ENCODE measurements around the gene LRMDA. TPM values are rescaled to one million over a fixed set of nuclear protein-coding genes. Genes with fewer than 3 reads are reported as not detected.

The LRMDA gene
- total and polyA plus RNA-seq, 10 of the 15 experiments (the other 5 are each of a cell fraction or from before 2014, with no cell fraction given) = 0.07 to 0.54 (median 0.29) TPM; not detected in 4

- Histone ChIP-seq H4K20me1 (ENCODE audit: control insufficient read depth, insufficient read depth) (no peaks in the 10 kb centered on the region), H3K4me1 (ENCODE audit: control insufficient read depth, insufficient read depth, low read length) (no peaks in the 10 kb centered on the region), H2AFZ (ENCODE audit: control insufficient read depth, low read depth, low read length) (no peak overlapping the region), H3K27ac (ENCODE audit: control insufficient read depth, insufficient read depth) (no peak overlapping the region), H3K9ac (ENCODE audit: control insufficient read depth, insufficient read depth, low read length) (no peak overlapping the region), H3K36me3 (ENCODE audit: control insufficient read depth in 2 of 2, insufficient read depth in 2 of 2, low read length in 1 of 2) (no peaks in the 10 kb centered on the region), H3K4me2 (ENCODE audit: control insufficient read depth, insufficient read depth) (no peak overlapping the region), H3K27me3 (replicated peaks in 1 of 2; ENCODE audit: control insufficient read depth in 2 of 2, insufficient read depth in 2 of 2, low read length in 1 of 2) (no peaks in the 10 kb centered on the region), H3K79me2 (ENCODE audit: control insufficient read depth, insufficient read depth, low read length) (no peaks in the 10 kb centered on the region), H3K9me3 (replicated peaks; ENCODE audit: control insufficient read depth, insufficient read depth, low read length) (no peaks in the 10 kb centered on the region), H3K4me3 (no peak overlapping the region)
- no peak for DNase-seq (ENCODE audit: low read depth, low spot score)
- no peak for FAIRE-seq
- ChIA-PET CTCF (no interaction called here), SMC1A (ENCODE audit: uncharacterized antibody, unreplicated experiment) (interaction anchor here (1.7 kb wide), 1 partner anchor 14 kb away, joined by 5 read pairs; no protein-coding TSS in a partner anchor), RAD21 (ENCODE audit: unreplicated experiment) (no interaction called here), POLR2A (no interaction called here)
- no TSS peak for BruUV-seq (replicated peaks)
- no peak for ATAC-seq
- 46% methylated on average over 2 of the region's 2 CpGs for WGBS (ENCODE audit: insufficient coverage, insufficient replicate concordance, low lambda C conversion rate, missing lambda C conversion rate)
- in situ Hi-C loops (cut with MboI) = no loop called here
- intact Hi-C loops (cut with micrococcal nuclease; ENCODE audit: unreplicated experiment) = no loop called here
- no peak for TF ChIP-seq EZH2 (IDR thresholded peaks at IDR 0.05; ENCODE audit: borderline replicate concordance, control insufficient read depth, low read depth, low read length)
- no peak for TF ChIP-seq RELA (IDR thresholded peaks at IDR 0.05; ENCODE audit: borderline replicate concordance, partially characterized antibody)
- TF ChIP-seq, protein P1, sequence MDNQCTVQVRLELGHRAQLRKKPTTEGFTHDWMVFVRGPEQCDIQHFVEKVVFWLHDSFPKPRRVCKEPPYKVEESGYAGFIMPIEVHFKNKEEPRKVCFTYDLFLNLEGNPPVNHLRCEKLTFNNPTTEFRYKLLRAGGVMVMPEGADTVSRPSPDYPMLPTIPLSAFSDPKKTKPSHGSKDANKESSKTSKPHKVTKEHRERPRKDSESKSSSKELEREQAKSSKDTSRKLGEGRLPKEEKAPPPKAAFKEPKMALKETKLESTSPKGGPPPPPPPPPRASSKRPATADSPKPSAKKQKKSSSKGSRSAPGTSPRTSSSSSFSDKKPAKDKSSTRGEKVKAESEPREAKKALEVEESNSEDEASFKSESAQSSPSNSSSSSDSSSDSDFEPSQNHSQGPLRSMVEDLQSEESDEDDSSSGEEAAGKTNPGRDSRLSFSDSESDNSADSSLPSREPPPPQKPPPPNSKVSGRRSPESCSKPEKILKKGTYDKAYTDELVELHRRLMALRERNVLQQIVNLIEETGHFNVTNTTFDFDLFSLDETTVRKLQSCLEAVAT (IDR thresholded peaks at IDR 0.05) = no peak
- TF ChIP-seq NFXL1 (IDR thresholded peaks at IDR 0.05; ENCODE audit: borderline replicate concordance) = no peak
- no peak for TF ChIP-seq SPI1 (IDR thresholded peaks at IDR 0.05; ENCODE audit: borderline replicate concordance, insufficient read depth, low read depth, low read length)
- TF ChIP-seq, protein P2, sequence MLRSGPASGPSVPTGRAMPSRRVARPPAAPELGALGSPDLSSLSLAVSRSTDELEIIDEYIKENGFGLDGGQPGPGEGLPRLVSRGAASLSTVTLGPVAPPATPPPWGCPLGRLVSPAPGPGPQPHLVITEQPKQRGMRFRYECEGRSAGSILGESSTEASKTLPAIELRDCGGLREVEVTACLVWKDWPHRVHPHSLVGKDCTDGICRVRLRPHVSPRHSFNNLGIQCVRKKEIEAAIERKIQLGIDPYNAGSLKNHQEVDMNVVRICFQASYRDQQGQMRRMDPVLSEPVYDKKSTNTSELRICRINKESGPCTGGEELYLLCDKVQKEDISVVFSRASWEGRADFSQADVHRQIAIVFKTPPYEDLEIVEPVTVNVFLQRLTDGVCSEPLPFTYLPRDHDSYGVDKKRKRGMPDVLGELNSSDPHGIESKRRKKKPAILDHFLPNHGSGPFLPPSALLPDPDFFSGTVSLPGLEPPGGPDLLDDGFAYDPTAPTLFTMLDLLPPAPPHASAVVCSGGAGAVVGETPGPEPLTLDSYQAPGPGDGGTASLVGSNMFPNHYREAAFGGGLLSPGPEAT (IDR thresholded peaks at IDR 0.05; ENCODE audit: low read depth) = no peak
- TF ChIP-seq, protein P3, sequence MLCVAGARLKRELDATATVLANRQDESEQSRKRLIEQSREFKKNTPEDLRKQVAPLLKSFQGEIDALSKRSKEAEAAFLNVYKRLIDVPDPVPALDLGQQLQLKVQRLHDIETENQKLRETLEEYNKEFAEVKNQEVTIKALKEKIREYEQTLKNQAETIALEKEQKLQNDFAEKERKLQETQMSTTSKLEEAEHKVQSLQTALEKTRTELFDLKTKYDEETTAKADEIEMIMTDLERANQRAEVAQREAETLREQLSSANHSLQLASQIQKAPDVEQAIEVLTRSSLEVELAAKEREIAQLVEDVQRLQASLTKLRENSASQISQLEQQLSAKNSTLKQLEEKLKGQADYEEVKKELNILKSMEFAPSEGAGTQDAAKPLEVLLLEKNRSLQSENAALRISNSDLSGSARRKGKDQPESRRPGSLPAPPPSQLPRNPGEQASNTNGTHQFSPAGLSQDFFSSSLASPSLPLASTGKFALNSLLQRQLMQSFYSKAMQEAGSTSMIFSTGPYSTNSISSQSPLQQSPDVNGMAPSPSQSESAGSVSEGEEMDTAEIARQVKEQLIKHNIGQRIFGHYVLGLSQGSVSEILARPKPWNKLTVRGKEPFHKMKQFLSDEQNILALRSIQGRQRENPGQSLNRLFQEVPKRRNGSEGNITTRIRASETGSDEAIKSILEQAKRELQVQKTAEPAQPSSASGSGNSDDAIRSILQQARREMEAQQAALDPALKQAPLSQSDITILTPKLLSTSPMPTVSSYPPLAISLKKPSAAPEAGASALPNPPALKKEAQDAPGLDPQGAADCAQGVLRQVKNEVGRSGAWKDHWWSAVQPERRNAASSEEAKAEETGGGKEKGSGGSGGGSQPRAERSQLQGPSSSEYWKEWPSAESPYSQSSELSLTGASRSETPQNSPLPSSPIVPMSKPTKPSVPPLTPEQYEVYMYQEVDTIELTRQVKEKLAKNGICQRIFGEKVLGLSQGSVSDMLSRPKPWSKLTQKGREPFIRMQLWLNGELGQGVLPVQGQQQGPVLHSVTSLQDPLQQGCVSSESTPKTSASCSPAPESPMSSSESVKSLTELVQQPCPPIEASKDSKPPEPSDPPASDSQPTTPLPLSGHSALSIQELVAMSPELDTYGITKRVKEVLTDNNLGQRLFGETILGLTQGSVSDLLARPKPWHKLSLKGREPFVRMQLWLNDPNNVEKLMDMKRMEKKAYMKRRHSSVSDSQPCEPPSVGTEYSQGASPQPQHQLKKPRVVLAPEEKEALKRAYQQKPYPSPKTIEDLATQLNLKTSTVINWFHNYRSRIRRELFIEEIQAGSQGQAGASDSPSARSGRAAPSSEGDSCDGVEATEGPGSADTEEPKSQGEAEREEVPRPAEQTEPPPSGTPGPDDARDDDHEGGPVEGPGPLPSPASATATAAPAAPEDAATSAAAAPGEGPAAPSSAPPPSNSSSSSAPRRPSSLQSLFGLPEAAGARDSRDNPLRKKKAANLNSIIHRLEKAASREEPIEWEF (IDR thresholded peaks at IDR 0.05; ENCODE audit: insufficient replicate concordance, low read depth, low read length) = no peak
- TF ChIP-seq, protein P4, sequence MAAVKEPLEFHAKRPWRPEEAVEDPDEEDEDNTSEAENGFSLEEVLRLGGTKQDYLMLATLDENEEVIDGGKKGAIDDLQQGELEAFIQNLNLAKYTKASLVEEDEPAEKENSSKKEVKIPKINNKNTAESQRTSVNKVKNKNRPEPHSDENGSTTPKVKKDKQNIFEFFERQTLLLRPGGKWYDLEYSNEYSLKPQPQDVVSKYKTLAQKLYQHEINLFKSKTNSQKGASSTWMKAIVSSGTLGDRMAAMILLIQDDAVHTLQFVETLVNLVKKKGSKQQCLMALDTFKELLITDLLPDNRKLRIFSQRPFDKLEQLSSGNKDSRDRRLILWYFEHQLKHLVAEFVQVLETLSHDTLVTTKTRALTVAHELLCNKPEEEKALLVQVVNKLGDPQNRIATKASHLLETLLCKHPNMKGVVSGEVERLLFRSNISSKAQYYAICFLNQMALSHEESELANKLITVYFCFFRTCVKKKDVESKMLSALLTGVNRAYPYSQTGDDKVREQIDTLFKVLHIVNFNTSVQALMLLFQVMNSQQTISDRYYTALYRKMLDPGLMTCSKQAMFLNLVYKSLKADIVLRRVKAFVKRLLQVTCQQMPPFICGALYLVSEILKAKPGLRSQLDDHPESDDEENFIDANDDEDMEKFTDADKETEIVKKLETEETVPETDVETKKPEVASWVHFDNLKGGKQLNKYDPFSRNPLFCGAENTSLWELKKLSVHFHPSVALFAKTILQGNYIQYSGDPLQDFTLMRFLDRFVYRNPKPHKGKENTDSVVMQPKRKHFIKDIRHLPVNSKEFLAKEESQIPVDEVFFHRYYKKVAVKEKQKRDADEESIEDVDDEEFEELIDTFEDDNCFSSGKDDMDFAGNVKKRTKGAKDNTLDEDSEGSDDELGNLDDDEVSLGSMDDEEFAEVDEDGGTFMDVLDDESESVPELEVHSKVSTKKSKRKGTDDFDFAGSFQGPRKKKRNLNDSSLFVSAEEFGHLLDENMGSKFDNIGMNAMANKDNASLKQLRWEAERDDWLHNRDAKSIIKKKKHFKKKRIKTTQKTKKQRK (IDR thresholded peaks at IDR 0.05; ENCODE audit: low read depth, low read length) = no peak
- TF ChIP-seq POLR2AphosphoS5 (IDR thresholded peaks at IDR 0.05; ENCODE audit: low read length) = no peak
- no peak for TF ChIP-seq ASH2L (IDR thresholded peaks at IDR 0.05; ENCODE audit: borderline replicate concordance, low read depth)
These were observed 852.9 kb downstream of the LRMDA start for GRCh38 chr10:76284351-76284750.

Data from GM12878 (cell line).